DOHH2 (cell line): ENCODE results near the gene BOD1L2.

ENCODE experiments used
- CTCF ChIP-seq: fragments of 200-600 bp; sonication (generic); IDR thresholded peaks from one replicate; pipeline ENCODE4 v1.5.1; 2014; ENCODE audit warnings: antibody characterized with exemption, mild to moderate bottlenecking, low read depth, low read length; ENCODE audit not compliant: poor library complexity, severe bottlenecking
- EZH2phosphoT487 ChIP-seq: fragments of 200-600 bp; sonication (generic); IDR thresholded peaks from 2 replicates; pipeline ENCODE4 v1.6.1; 2017; ENCODE audit warnings: borderline replicate concordance, mild to moderate bottlenecking, antibody characterized with exemption, low read length, moderate library complexity, mixed read lengths

GRCh38 chr18:57150081-57150480 lies 3.2 kb downstream of the BOD1L2 start:
- TF ChIP-seq CTCF = no peak
- TF ChIP-seq EZH2phosphoT487 = no peak
